ENCODE data around the gene OAF.

DNA sequence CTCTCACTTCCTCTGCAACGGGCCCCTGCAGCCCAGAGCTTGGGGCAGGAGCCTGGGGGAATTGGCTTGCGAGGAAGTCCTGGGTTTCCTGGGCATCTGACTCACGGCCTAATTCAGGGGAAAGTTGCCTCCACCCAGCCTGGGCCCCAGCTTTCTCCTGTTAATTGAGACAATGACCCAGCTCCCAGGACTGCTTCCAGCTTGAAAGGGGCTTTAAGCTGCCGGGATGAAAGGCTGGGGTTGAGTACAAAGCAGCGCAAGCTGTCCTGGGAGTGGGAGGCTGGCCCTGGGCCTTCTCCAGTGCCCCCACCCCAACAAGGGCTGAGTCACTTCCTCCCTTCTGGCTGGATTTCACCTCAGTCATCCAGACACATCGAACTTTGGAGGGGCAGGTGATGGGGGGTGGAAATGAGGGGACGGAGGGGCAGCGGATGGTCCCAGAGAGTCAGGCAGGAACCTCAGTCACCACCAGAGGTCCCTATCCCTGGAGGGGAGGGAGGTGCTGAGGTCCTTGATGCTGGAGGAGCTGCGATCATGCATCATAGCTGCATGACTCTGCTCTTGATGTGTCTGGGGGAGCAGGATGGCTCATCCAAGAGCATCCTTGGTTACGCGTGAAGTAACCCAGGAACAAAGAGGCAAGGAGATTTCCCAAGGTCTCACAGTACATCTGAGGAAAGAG lies 30.1 kb upstream of the OAF start:
- TF ChIP-seq, protein P1, sequence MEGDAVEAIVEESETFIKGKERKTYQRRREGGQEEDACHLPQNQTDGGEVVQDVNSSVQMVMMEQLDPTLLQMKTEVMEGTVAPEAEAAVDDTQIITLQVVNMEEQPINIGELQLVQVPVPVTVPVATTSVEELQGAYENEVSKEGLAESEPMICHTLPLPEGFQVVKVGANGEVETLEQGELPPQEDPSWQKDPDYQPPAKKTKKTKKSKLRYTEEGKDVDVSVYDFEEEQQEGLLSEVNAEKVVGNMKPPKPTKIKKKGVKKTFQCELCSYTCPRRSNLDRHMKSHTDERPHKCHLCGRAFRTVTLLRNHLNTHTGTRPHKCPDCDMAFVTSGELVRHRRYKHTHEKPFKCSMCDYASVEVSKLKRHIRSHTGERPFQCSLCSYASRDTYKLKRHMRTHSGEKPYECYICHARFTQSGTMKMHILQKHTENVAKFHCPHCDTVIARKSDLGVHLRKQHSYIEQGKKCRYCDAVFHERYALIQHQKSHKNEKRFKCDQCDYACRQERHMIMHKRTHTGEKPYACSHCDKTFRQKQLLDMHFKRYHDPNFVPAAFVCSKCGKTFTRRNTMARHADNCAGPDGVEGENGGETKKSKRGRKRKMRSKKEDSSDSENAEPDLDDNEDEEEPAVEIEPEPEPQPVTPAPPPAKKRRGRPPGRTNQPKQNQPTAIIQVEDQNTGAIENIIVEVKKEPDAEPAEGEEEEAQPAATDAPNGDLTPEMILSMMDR (IDR thresholded peaks at IDR 0.05; ENCODE audit: insufficient read depth, low read depth, low read length): peak; percentile 20
- TF ChIP-seq EZH2 (IDR thresholded peaks at IDR 0.05; ENCODE audit: insufficient read depth, low read length): no peak

Data from astrocyte (in vitro differentiated cells and primary cell).